HuH-7.5 (cell line): ENCODE measurements around the gene U2AF1L4.
A peak's percentile ranks its signal among the peaks of the same experiment; 100 is the strongest.

ENCODE experiments used
- DNase-seq: peaks from one replicate; pipeline ENCODE4 v3.0.0; 2011; ENCODE audit warnings: low spot score

Gene U2AF1L4

GRCh38 chr19:35712567-35713505 is 32.4 kb downstream of the U2AF1L4 start:
- DNase-seq, result no peak

GRCh38 chr19:35710784-35711723 is 34.2 kb downstream of the U2AF1L4 start:
- no peak for DNase-seq

- DNase-seq, result no peak
These were observed 36.8 kb downstream of the U2AF1L4 start for GRCh38 chr19:35708391-35708790.

GRCh38 chr19:35704218-35704617 is 41.0 kb downstream of the U2AF1L4 start, which contains the start of gene ZBTB32:
ZBTB32 (plus strand) TSS chr19:35704558; CDS start chr19:35714627, 10,069 bp downstream.
- no peak for DNase-seq

GRCh38 chr19:35703343-35703742 is 41.9 kb downstream of the U2AF1L4 start:
- no peak for DNase-seq

- DNase-seq, result peak; percentile 98
These were observed 42.8 kb downstream of the U2AF1L4 start for GRCh38 chr19:35702223-35703012.

- DNase-seq, result no peak
These were observed 48.4 kb downstream of the U2AF1L4 start for GRCh38 chr19:35696835-35697234.

- no peak for DNase-seq
These were observed 49.3 kb downstream of the U2AF1L4 start for GRCh38 chr19:35695895-35696422.

- peak; percentile 90 for DNase-seq
These were observed 51.2 kb downstream of the U2AF1L4 start for GRCh38 chr19:35693835-35694599.

- DNase-seq, result no peak
These were observed 51.8 kb downstream of the U2AF1L4 start for GRCh38 chr19:35693422-35693821.
